Measurements from ENCODE around the gene SERPINA6.
"Not testable (repeated sequence)": the region's sequence is repeated elsewhere in the genome, so short reads cannot be mapped to it uniquely, and the experiment has no call there.

Gene SERPINA6

DNA sequence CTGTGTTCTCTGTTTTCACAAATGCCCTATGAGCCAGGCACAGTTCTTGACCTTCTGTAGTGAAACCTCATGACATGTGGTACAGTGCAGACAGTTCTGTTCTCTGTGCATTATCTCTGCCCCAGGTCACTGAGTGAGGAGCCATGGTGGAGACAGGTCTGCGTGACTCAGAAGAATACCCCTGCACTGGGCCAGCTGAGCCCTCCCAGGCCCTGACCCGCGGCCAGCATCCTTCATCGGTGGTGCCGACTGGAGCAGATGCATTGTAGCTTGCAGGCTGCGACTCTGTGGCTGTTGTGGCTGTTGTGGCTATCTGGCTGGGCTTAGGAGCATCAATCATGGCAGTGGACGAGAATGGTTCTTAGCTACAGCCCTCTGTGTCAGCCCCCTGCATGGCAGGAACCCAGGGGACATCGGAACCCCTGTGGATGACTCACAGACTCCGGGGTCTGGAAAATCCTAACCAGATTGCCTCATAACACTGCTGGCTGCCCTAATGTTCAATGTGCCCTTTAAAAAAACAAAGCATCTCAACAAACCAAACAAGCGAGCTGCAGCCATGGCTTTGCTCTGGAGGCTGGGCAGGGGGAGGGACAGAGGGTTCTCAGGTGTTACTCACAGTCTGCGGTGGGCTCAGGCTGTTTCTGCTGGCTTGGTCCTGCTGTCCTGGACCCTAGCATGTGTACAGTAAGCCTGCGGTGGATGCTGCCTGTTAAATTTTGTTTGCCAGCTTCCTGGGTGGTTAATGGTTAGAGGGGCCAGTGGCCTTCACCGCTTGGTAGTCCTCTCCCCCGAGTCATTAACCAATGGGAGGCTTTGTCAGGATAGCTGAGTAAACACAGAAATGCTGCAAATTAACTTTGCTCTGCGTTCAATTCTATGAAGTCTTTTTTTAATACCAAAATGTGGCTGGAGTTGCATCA, at the start of gene SERPINA6:
SERPINA6 (minus strand) TSS at position 689 of the 923 bp plus-strand sequence. CDS start 8,688 bp downstream, outside the sequence.
- DNase-seq (ENCODE audit: low read depth in 2 of 2), result no peak

GRCh38 chr14:94372021-94372605, 49.0 kb upstream of the SERPINA6 start:
- DNase-seq (ENCODE audit: low read depth in 2 of 2), result no peak

- no peak for DNase-seq (ENCODE audit: low read depth in 2 of 2)
These were observed 47.4 kb upstream of the SERPINA6 start for GRCh38 chr14:94370524-94370910.

GRCh38 chr14:94369766-94370523, 46.8 kb upstream of the SERPINA6 start:
- not testable (repeated sequence) for DNase-seq (ENCODE audit: low read depth in 2 of 2)

- no peak for DNase-seq (ENCODE audit: low read depth in 2 of 2)
These were observed 45.8 kb upstream of the SERPINA6 start for GRCh38 chr14:94368956-94369355.

DNA sequence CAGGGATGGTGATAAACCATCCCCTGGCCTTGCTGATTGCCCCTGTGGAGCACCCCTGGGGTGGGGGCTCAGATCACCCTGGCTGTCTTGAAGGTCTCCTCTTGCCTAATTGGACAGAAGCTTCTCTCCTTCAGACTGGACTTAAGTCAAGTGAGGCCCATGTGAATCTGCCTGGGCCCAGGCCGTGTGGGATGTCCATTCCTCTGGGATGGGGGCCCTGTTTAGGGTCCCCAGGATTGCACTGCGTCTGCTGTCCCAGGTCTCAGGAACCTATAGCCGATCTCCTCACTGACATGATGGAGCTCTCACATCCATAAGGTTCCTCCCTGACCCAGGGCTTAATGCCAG, 45.1 kb upstream of the SERPINA6 start:
- no peak for DNase-seq (ENCODE audit: low read depth in 2 of 2)

- no peak for DNase-seq (ENCODE audit: low read depth in 2 of 2)
These were observed 44.5 kb upstream of the SERPINA6 start for GRCh38 chr14:94367347-94368242.

DNA sequence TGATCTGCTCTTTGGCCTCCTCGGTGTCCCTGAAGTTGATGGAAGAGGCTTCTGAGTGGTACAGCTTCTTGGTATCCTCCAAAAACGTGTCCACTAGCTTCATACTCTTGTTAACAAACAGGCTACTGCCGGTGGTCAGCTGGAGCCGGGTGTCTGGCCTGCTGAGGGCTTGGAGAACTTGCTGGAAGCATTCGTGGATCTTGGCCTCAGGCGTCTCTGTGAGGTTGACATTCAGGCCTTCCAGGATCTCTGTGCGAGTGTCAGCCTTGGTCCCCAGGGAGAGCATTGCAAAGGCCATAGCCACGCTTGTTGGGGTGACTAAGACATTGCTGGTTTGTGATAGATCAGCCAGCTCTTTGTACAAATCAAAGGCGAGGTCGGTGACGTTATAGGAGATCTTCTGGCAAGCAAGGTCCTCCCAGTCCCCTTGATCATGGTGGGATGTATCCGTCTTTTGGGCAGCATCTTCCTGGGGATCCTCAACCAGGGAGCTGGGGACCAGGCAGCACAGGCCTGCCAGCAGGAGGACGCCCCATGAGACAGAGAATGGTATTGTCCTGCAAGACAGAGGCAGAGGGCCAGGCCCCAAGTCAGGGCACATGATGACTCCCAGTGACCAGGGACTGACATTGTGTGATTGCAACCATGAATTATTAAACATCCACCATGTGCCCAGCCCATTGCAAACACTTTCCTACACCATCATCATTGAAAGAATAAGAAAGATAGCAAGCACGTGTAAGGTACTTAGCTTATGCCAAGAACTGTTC, 43.2 kb upstream of the SERPINA6 start, which contains the start of gene SERPINA2:
SERPINA2 (minus strand) TSS at position 553 of the 770 bp plus-strand sequence.
- DNase-seq (ENCODE audit: low read depth in 2 of 2), result no peak

DNA sequence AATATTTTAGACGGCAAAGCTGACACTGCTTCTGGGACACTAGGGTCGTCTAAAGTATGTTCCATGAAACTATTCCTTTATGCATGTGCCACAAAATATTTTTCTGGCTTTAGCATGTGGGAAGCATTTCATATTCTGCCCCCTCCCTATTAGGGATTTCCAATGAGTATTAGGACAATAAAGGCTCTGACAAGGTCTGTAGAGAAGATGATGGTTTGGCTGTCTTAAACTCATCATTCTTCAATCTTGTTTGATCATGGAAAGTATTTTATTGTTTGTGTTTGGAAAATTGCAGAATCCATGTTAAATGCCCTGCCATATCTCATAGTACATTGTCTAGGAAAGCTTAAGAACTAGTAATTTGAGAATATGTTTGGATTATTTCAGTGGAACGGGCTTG, 42.5 kb upstream of the SERPINA6 start:
- no peak for DNase-seq (ENCODE audit: low read depth in 2 of 2)

GRCh38 chr14:94364964-94365363, 41.8 kb upstream of the SERPINA6 start:
- no peak for DNase-seq (ENCODE audit: low read depth in 2 of 2)

DNA sequence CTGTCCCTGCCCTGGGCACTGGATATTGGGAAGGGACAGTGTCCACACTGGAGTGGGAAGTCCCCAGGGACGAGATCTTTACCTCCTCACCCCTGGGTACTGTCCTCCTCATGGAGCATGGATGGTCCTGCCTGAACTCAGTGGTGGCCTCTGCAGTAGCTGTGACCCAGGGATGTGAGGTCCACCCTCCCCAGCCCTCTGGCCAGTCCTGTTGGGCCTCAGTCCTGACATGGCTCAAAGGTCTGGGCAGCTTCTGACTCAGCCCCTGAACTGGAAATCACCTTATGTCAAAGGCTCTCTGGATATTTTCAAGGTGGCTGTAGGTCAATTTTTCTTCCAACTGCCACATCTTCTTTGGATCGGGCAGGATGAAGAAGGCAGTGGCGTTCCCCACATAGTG, 40.9 kb upstream of the SERPINA6 start:
- DNase-seq (ENCODE audit: low read depth in 2 of 2), result no peak

DNA sequence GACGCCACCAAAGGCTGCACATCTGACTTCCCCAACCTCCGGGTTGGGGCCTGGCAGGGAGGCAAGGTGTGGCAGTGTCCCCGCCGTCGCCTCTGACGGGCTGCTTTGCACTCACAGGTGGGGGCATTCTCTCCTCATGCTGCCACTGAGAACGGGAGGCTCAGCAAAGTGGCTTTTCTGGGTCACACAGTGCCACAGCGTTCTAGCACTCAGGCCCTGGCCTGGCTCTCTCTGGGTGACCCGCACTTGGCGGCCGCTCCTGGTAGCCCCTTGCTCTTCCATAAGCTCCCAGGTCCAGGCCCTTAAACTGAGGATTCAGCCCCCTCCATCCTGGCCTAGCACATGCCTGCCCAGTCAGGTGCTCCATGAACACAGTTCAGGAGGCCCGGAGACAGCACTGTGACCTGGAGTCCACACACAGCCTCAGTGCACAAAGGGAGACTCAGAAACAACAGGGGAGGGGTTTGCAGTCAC, 40.1 kb upstream of the SERPINA6 start:
- no peak for DNase-seq (ENCODE audit: low read depth in 2 of 2)

DNA sequence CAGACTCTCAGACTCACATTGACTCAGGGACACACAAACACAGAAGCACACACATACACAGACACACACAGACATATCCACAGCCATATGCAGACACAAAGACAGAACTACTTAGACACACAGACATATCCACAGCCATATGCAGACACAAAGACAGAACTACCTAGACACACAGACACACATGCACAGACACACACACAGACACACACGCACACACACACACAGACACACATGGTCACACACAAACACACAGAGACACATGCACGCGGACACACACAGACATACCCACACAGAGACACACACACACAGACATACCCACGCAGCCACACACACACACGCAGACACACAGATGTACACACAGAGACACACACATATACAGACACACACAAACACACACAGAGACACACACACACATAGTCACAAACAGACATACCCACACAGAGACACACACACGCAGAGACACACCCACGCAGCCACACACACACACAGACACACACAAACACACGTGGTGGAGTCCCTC, 39.5 kb upstream of the SERPINA6 start:
- DNase-seq (ENCODE audit: low read depth in 2 of 2), result no peak

GRCh38 chr14:94361682-94362081, 38.5 kb upstream of the SERPINA6 start:
- no peak for DNase-seq (ENCODE audit: low read depth in 2 of 2)

DNA sequence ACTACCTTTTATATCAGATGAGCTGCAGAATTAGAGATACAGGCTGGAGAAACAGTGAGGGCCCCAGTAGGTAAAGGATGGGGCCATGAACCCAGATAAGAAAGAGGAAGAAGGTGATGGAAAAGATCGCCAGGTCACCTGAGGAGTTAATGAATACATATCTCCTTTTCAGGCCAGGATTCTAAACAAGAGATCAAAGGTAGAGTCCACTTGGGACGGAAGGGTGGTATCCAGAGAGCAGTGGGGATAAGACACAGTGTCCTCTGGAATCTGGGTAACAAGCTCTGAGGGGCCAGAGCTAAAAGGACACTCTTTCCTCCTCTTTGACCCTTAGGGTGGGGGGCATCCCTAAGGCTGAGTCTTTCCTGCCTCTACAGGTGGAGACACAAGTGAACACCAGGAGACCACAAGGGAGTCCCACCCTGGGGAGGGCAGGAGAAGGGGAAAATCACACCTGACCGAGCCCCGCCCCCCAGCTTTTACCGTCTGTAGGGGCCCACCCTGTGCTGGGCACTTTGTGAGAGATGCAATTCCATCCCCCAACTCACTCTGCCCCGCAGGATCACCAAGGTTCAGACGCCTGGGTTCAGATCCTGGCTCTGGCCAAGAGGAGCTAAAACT, 37.9 kb upstream of the SERPINA6 start:
- DNase-seq (ENCODE audit: low read depth in 2 of 2), result no peak

DNA sequence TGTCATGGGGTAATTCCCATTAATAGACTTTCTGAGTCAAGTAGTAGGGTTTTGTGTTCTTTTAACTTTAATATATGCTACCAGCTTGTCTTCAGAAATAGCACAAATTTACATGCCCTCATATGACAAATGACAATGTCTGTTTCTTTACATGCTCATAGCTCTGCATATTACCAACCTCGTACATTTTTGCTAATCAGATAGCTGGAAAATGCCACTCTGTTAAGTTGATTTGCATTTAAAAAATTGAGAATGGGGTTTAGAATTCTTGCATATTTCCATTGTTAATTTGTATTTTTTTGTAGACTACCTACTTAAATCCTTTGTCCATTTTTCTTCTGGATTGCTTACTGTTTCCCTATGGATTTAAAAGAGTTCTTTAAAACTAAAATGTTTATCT, 34.0 kb upstream of the SERPINA6 start:
- no peak for DNase-seq (ENCODE audit: low read depth in 2 of 2)

- DNase-seq (ENCODE audit: low read depth in 2 of 2), result no peak
These were observed 33.4 kb upstream of the SERPINA6 start for GRCh38 chr14:94356379-94357056.

- no peak for DNase-seq (ENCODE audit: low read depth in 2 of 2)
These were observed 32.2 kb upstream of the SERPINA6 start for GRCh38 chr14:94355191-94355794.
